ENCODE measurements around the gene PKP2. TPM values are rescaled to one million over a fixed set of nuclear protein-coding genes. Genes with fewer than 3 reads are reported as not detected.

The PKP2 gene
- total RNA-seq, 2 donors from 2014 or later = 28.0 to 35.2 TPM

- intact Hi-C loops (cut with DNase I) = no loop called here
- Histone ChIP-seq H3K4me3 (no peak overlapping the region), H3K27ac (no peak overlapping the region), H3K36me3 (no peaks in the 10 kb centered on the region), H3K4me1 (replicated peaks) (no peaks in the 10 kb centered on the region), H3K9me3 (no peaks in the 10 kb centered on the region), H3K27me3 (replicated peaks; ENCODE audit: insufficient read depth) (no peaks in the 10 kb centered on the region)
- DNase-seq (ENCODE audit: low spot score) = no peak
- TF ChIP-seq POLR2AphosphoS5 (IDR thresholded peaks at IDR 0.05) (no peak), POLR2A (IDR thresholded peaks at IDR 0.05) (no peak)
- TF ChIP-seq, protein P1, sequence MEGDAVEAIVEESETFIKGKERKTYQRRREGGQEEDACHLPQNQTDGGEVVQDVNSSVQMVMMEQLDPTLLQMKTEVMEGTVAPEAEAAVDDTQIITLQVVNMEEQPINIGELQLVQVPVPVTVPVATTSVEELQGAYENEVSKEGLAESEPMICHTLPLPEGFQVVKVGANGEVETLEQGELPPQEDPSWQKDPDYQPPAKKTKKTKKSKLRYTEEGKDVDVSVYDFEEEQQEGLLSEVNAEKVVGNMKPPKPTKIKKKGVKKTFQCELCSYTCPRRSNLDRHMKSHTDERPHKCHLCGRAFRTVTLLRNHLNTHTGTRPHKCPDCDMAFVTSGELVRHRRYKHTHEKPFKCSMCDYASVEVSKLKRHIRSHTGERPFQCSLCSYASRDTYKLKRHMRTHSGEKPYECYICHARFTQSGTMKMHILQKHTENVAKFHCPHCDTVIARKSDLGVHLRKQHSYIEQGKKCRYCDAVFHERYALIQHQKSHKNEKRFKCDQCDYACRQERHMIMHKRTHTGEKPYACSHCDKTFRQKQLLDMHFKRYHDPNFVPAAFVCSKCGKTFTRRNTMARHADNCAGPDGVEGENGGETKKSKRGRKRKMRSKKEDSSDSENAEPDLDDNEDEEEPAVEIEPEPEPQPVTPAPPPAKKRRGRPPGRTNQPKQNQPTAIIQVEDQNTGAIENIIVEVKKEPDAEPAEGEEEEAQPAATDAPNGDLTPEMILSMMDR (IDR thresholded peaks at IDR 0.05) = no peak
- 77% methylated on average over 4 of the region's 4 CpGs for WGBS
These were observed 120.3 kb downstream of the PKP2 start for GRCh38 chr12:32776258-32776657.

GRCh38 chr12:32773691-32774090 lies 122.9 kb downstream of the PKP2 start:
- Histone ChIP-seq H3K27me3 (replicated peaks; ENCODE audit: insufficient read depth) (no peaks in the 10 kb centered on the region), H3K27ac (no peak overlapping the region), H3K4me1 (replicated peaks) (no peaks in the 10 kb centered on the region), H3K36me3 (no peaks in the 10 kb centered on the region), H3K9me3 (no peaks in the 10 kb centered on the region), H3K4me3 (no peak overlapping the region)
- TF ChIP-seq POLR2AphosphoS5 (IDR thresholded peaks at IDR 0.05) (no peak), POLR2A (IDR thresholded peaks at IDR 0.05) (no peak)
- TF ChIP-seq, protein P1 (IDR thresholded peaks at IDR 0.05) = no peak
- 25% methylated on average over 6 of the region's 6 CpGs for WGBS
- intact Hi-C loops (cut with DNase I) = no loop called here
- DNase-seq (ENCODE audit: low spot score) = no peak

DNA sequence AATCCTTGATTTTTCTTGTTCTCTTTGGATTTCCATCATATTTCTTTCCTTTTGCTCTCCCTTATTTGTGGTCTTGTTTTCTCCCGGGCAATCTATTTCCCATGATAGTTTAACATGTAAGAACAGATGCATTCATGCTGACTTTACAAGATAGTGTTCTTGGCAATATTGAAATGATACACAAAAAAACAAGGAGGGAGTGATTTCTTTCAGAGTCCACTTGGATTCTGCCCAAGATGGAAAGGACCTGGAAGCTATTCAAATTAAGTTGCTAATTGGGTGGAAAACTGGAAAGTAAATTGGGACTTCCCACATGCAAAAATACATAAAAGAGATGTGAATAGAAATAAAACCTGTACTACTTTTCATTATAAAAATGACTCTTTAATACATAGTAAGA lies 126.4 kb downstream of the PKP2 start:
- Histone ChIP-seq H3K36me3 (no peaks in the 10 kb centered on the region), H3K27me3 (replicated peaks; ENCODE audit: insufficient read depth) (no peaks in the 10 kb centered on the region), H3K4me3 (no peak overlapping the region), H3K9me3 (no peaks in the 10 kb centered on the region), H3K27ac (no peak overlapping the region), H3K4me1 (replicated peaks) (no peaks in the 10 kb centered on the region)
- no peak for TF ChIP-seq POLR2A (IDR thresholded peaks at IDR 0.05)
- TF ChIP-seq POLR2AphosphoS5 (IDR thresholded peaks at IDR 0.05) = no peak
- TF ChIP-seq, protein P1 (IDR thresholded peaks at IDR 0.05) = no peak
- DNase-seq (ENCODE audit: low spot score) = no peak
- intact Hi-C loops (cut with DNase I) = no loop called here
- 29% methylated on average over 1 of the region's 1 CpG for WGBS

GRCh38 chr12:32768518-32768917 lies 128.1 kb downstream of the PKP2 start:
- TF ChIP-seq POLR2AphosphoS5 (IDR thresholded peaks at IDR 0.05) (no peak), POLR2A (IDR thresholded peaks at IDR 0.05) (no peak)
- TF ChIP-seq, protein P1 (IDR thresholded peaks at IDR 0.05) = no peak
- H3K27me3 ChIP-seq (replicated peaks; ENCODE audit: insufficient read depth) = no peaks in the 10 kb centered on the region
- WGBS = 66% methylated on average over 4 of the region's 4 CpGs
- no peak overlapping the region for H3K4me3 ChIP-seq
- no peaks in the 10 kb centered on the region for H3K4me1 ChIP-seq (replicated peaks)
- no peak for DNase-seq (ENCODE audit: low spot score)
- no peaks in the 10 kb centered on the region for H3K9me3 ChIP-seq
- intact Hi-C loops (cut with DNase I) = no loop called here
- H3K27ac ChIP-seq = no peak overlapping the region
- H3K36me3 ChIP-seq = no peaks in the 10 kb centered on the region

- Histone ChIP-seq H3K4me3 (no peak overlapping the region), H3K27ac (no peak overlapping the region), H3K27me3 (replicated peaks; ENCODE audit: insufficient read depth) (no peaks in the 10 kb centered on the region), H3K4me1 (replicated peaks) (no peaks in the 10 kb centered on the region), H3K36me3 (no peaks in the 10 kb centered on the region), H3K9me3 (no peaks in the 10 kb centered on the region)
- DNase-seq (ENCODE audit: low spot score) = no peak
- no peak for TF ChIP-seq POLR2A (IDR thresholded peaks at IDR 0.05)
- TF ChIP-seq, protein P1 (IDR thresholded peaks at IDR 0.05) = no peak
- no peak for TF ChIP-seq POLR2AphosphoS5 (IDR thresholded peaks at IDR 0.05)
- WGBS = 61% methylated on average over 4 of the region's 4 CpGs
- intact Hi-C loops (cut with DNase I) = no loop called here
These were observed 130.7 kb downstream of the PKP2 start for GRCh38 chr12:32765906-32766305.

Measured in prostate gland (tissue), 2 donors.